GM21619 (cell line): ENCODE measurements around the gene SLC8A2.
"Not testable (repeated sequence)": the region's sequence is repeated elsewhere in the genome, so short reads cannot be mapped to it uniquely, and the experiment has no call there.

Experiments
- ATAC-seq: cut with Tn5 transposase; IDR thresholded peaks from one replicate; pipeline ENCODE4 v1.9.1; 2021; ENCODE audit not compliant: unreplicated experiment

Gene SLC8A2

DNA sequence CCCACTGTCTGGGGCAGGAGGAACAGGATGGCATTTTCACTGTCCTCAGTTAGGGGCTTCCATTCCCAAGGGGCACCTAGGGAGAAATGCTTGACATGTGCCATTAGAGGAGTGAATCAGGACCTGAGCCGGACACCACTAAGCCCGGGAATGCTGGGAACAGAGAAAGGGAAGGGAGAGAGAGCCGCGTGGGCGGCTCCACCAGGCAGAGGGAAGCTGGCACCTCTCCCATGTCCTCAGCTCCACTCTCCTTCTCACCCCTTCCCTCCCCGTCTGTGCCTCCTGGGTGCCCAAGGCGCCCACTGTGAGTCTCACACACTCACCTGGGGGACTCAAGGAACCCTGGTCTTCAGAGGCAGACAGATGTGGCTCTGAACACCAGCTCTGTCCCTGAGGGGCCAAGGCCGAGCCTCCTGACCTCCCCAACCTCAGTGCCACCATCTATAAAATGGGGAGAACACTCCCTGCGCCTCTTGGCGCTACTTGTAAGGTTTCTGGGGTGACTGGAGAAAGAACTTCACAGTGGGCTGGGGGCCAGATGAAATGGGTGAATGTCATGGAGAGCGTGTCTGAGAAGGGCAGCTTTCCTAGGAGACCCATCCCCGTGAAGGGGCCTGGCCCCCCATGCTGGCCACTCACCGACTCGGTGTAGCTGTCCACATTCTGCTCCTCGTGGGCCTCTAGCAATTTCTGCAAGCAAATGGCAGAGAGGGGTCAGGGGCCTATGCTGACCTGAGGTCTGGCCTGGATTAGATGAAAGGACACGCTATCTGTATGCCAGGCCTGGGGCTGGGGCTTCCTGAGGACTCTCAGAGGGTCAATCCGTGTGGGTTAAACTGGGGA, 17.6 kb upstream of the SLC8A2 start:
- no peak for ATAC-seq

DNA sequence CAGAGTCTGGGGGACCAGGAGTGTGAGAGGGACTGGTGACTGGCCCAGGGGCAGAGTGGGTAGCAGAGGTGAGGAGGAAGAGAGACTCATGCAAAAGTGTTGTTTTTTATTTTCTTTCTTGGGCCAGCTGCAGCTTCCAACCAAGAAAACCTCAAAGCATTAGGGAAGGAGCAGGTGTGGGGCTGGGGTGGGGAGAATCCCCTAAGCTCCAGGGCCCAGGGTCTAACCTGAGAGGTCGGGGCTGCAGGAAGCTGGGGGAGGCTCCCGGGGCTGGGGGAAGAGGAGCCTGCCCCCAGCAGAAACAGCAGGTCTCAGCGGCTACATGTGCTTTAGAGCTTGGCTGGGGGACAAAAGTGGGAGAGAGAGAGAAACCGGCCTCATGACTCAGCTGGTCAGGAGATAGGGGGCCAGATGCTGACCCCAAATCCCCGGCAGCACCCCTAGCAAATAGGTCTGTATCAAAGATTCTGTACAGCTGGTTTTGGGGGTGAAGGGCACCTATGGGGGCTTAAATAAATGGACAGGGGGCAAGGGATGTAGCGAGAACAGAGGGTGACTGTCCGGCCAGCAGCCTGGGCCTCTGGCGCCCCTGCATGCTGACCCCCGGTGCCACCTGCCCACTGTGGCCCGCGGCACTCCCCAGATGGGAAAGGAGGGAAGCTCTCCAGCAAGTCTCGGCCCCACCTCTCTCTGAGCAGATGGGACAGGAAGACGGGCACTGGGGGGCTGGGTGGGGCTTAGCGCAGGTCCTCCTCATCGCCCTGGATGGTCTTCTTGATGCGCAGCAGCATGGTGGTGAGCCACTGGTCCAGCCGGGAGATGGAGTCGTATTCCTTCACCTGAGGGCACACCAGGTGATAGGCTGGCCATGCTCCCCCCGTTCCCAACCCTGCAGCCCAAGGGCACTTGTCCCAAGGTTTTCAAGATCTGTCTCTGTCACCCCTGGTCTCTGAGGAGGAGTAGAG, 16.1 kb upstream of the SLC8A2 start:
- ATAC-seq: no peak

DNA sequence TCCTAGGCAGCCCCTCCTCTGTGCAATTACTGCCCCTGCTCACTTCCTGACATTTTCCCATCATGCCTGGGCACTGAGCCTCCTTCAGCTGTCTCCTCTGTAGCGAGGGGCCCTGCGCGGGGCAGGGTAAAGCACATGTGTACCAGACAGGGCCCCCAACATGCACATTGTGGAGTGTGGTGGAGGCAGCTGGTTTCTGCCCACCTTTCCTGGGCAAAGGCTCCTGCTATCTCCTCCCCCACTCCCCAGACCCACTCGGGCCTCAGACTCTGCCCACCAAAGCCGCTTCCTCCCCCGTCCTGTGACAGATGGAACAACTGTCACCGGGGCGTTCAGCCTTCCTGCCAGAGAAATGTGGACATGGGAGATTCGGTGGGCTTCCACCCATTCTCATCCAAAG, 15.2 kb upstream of the SLC8A2 start:
- no peak for ATAC-seq

DNA sequence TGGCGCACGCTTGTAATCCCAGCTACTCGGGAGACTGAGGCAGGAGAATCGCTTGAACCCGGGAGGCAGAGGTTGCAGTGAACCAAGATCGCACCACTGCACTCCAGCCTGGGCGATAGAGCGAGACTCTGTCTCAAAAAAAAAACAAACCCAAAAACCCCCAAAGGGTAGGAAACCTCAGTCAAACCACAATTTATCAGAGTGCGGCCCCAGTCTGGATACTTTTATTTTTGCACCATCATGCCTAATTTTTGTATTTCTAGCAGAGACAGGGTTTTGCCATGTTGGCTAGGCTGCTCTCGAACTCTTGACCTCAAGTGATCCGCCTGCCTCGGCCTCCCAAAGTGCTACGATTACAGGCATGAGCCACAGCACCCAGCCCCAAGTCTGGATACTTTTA, 14.5 kb upstream of the SLC8A2 start:
- not testable (repeated sequence) for ATAC-seq

DNA sequence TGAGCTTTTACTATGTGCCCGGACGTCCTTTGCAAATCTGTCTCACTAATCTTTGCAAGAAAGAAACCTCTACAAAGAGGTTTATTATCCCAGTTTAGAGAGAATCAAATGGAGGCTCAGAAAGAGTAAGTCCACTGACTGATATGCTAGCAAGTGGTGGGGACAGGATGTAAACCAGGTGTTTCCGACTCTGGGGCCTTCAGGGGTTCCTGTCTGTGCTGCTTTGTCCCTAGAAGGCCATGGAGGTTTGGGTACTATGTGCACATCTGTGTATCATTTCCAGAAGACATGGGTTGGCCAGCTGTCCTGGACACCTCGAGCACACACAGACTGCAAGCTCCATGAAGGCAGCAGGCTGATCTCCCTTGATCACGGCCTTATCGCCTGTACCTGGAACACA, 13.5 kb upstream of the SLC8A2 start:
- no peak for ATAC-seq

DNA sequence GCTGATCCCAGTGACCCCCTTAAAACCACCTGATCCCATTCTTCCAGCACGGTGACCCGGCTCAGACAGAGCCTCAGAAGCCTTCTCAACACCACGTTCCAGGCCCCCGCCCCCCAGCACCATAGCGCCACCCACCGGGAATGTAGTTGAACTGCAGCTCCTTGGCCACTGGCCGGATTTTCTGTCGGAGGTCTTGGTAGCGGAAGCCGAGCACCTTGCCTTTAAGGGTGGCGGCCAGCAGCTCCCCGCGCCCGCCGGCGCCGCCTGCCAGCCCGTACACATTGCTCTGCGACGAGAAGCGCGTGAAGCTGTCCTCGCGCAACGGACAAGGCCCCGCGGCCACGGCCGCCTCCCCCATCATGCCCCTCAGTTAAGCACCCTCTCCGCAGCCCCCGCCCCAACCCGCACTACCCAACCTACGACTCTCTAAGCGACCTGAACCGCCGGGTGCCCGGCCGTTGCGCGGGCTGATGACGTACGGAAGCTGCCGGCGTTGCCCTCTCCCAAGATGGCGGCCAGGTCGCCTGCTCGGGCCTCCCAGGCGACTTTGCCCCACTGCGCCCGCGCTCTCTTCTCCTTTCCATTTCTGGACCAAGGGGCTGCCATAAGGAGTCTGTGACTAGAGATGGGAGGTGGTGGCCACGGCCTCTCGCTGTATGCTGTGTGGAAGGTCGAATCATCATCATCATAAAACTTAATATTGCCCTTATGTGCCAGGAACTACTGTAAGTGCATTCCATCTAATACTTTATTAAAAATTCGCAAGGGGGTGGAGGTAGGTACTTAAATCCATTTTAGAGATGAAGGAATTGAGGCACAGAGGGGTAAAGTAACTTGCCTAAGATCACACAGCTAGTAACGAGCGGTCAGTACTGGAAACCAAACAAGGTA, 12.4 kb upstream of the SLC8A2 start, which contains the start of gene KPTN:
KPTN (minus strand) TSS at position 420 of the 891 bp plus-strand sequence; CDS start at position 361, 59 bp downstream.
- ATAC-seq: peak; percentile 67

DNA sequence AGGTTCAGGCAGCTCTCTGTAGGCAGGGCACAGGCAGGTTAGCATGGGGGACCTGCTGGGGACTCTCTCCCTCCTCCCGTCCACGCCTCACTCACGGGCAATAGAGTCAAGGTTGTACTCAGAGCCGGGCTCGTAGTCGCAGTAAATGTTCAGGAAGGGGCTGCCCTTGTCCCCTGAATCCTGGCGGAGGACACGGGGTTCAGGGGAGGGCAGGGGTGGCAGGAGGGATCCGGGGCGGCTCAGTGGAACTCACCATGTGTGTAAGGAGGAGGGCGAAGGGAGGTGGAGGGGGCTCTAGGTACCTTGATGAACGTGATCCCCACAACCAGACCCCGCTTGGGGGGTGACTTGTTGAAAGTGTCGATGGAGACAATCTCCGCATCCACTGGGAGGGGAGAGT, 11.5 kb upstream of the SLC8A2 start:
- no peak for ATAC-seq

DNA sequence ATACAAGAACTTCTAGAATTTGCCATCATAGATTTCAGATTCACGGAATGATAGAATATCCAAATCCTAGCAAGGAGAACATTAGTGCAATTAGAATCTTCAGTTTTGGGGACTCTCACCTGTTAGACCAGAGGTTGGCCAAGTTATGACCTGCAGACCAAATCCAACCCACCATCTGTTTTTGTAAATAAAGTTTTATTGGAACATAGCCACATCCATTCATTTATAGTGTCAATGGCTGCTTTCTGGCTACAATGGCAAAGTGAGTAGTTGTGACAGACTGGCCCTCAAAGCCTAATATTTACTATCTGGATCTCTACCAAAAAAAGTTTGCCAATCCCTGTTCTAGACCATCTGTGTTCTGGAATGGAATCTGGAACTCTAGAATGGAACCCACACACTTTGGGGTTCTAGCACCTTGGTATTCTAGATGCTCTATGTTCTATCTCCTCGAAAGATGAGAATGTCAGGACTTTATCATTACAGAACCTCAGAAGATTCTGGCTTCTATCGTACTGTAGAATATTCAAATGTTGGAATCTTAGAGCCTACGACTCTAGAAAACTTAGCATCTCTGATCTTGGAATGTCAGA, 9.9 kb upstream of the SLC8A2 start:
- no peak for ATAC-seq

DNA sequence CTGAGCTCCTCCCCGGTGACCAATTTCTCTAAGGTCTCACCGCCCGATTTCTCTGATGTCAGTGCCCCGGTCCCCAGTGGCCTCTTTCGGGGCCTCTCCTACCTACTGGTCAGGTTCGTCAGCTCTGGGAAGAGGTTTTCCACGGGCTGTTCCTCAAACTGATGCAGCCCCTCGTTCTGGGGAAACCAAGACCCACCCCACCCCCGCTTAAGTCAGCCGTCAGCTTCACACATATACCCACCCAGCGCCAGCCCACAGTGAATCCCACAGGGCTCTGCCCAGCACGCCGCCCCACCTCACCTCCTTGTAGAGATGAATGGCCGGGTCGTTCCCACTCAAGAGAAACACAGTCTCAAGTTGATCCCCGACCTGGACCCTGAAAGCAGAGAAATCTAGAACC, 9.0 kb upstream of the SLC8A2 start:
- ATAC-seq: no peak

DNA sequence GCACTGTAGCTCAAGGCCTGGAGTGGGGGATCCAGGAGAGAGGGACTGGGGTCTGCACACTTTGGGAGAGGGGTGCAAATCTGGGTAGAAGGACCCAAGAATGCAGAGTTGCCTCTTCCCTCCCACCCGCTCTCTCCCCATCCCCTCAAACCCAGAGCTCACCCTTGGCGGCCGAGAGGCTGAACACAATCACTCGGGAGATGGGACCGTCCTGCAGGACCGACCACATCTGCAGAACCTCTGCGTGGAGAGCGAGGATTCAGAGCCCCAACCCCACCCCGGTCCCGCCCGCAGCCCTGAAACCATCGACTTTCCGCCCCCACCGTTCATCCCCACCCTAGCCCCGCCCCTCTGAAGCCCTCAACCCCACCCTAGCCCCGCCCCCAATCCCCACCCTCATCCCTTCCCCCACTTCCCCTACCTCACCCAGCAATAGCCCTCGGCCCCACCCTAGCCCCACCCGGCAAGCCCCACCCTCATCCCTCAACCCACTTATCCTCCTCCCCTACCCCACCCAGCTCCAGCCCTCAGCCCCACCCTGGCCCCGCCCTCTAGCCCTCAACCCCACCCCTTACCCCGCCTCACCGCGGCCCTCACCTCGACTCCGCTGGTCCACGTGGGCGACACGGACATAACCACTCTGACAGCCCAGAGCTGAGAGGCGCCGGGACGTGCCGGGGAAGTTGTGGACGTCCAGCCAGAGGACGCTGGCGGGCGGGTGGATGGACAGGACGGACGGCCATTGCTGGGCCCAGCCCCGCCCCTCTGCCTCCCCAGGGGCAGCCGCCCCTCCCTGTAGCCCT, 8.2 kb upstream of the SLC8A2 start:
- ATAC-seq: no peak

DNA sequence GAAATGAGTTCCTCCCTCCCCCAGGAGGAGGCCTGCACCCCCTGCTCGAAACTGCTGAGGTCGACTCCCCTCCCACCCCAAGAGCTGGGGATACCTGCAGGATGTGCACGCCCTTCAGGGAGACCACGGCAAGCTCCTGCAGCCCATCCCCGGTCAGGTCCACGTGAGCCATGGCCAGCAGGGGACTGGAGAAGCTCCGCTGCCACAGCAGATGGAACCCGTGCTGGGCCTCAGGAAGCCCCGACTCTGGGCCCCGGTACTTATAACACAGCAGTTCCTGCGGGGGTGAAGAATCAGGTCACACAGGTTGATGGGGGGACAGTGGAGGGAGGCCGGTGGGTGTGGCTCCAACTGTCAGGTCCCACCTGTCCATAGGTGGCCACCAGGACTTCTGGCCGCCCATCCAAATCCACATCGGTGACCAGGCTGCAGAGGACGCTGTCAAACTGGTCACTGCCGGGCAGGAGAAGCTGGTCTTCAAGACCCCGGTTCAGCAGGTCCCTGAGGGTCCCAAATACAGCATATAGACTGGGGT, 4.8 kb upstream of the SLC8A2 start:
- ATAC-seq: no peak

DNA sequence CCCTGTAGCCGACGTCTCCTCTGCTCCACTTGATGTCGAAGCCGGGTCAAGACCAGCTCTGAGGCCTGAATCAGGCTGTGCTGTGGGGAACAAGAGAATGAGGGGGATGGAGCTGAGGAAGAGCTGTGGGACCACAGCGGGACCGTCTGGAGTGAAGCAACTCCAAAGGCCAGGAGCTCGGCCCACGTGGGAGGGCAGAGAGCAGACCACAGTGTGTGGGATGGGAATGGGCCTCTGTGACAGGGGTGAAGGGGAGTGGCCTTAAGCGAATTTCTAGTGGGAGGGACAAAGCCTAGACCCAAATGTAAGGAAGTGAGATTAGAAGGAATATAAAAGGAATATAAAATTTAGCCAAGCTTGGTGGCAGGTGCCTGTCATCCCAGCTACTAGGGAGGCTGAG, 3.8 kb upstream of the SLC8A2 start:
- ATAC-seq: no peak

DNA sequence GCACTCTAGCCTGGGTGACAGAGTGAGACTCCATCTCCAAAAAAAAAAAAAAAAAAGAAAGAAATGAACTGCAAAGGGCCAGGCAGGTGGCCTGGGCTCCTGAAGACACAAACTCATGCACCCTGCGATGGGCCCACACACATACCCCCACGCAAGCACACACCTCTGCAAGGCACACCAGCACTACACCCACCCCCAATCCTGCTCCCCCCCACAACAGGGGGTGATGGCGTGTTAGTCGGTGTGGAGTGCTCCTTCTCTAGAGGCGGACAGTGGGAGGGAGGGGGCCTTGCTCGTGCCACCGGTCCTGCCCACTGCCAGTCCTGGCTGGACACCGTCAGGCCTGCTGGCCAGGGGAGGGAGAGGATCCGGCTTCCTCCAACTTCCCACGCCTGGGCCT, 1.6 kb upstream of the SLC8A2 start:
- ATAC-seq: no peak

DNA sequence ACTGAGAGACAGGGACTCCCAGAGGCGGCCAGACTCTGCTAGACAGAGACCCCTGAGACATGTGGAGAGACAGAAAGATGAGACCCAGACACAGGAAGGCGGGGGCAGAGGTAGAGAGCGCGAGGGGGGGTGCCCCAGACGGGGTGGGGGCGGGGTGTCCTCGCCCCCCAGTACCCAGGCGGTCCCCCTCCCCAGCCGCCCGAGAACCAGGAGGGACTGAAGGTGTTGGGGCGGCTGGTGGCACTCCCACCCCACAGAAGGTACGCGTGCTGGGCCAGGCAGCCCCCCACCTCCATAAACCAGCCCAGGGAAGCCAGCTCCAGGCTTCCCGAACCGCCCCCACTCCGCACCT, 336 bp downstream of the SLC8A2 start:
- no peak for ATAC-seq

DNA sequence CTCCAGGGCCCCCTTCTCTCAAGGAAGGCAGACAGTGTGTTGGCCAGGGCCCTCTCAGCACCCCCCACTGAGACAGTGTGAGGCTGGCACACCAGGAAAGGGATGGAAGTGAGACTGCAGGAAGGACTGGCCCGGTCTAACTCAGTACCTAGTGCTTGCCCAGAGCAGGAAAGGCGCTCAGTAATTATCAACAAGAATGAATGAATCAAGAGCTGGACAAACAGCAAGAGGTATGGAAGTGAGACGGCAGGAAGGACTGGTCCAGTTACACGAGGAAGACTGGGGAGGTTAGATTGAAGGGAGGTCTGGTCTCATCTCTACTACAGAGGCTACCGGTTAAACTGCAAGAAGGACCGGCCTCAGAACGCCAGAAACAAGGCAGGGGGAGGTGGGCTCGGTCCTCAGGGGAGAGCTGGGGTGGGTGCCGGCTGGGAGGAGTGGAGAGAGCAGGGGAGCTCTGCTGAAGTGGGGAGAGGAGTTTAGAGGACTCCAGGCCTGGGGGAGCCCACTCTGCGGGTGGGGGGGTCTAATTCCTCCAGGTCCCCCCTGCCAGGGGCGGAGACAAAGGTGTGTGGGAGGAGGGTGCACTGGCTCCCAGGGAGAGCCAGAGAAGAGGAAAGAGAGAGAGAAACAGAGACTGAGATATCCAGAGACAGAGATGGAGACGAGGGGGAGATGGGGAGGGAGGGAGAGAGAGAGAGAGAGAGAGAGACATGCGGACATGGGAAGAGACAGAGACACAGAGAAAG, 1.1 kb downstream of the SLC8A2 start:
- ATAC-seq: no peak

DNA sequence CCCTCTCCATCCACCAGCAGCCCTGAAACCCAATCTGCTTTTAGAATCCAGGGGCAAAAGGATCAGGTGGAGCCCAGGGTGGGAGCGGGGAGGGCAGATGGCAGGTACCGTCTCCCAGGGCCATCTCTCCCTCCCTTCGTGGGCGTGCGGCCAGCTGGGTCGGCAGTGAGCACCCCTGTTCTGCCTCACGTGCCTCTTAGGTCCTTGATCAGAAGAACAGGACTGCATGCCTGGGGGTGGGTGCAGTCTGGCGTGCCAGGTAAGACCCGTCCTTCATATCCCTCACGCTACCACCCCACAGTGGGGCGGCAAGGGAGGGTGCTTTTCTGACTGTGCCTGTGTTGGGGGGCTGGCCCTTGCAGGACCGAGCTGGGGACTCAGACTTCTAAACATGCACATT, 2.0 kb downstream of the SLC8A2 start:
- no peak for ATAC-seq

DNA sequence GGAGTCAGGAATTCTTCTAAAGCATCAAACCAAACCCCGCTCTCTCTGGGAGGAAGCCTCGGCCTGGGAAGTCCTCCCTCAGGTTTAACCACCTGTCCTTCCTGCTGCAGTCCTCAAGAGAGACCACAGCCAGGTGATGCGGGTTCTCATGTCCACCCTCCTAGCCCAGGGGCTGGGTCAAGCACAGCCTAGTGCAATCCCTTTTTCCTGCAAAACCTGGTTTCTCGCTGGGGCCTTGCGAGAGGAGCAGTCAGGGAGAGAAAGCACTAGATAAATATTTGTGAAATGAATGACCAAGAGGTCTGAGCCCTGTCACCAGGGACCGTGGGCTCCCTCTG, 2.4 kb downstream of the SLC8A2 start:
- no peak for ATAC-seq

DNA sequence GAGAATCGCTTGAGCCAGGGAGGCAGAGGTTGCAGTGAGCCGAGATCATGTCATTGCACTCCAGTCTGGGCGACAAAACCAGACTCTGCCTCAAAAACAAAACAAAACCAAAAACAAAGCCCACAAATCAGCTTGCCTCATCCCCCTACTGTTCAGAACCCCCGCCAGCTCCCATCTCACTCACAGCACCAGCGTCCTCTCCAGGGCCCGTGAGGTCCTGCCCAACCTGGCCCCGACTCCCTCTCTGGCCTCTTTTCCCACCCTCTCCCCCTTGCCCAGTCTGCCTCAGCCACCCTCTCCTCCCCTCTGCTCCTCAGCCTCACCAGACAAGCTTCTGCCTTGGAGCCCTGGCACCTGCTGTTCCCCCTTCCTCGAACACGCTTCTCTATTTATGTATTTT, 3.8 kb downstream of the SLC8A2 start:
- ATAC-seq: no peak

DNA sequence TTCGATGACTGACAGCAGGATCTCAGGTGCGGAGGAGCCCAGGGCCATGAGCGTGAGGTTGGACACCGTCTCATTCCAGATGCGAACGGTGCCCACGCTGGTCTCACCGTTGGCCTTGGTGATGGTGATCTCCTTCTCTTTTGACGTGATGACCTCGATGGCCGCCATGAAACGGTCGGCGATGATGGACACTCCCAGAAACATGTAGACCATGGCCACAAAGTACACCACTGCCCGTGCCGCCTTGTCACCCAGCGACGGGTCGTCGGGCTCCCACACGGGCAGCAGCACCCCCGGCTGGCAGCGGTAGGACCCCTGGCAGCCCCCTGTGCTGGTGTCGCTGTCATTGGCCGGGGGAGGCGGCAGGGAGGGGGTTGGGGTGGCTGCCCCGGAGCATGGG, 5.7 kb downstream of the SLC8A2 start:
- no peak for ATAC-seq
